Muscle of leg (tissue), 11 donors: ENCODE results near the gene ANK2. TPM values are rescaled to one million over a fixed set of nuclear protein-coding genes. Genes with fewer than 3 reads are reported as not detected.

Experiments used
- DNase-seq: peaks from one replicate; pipeline ENCODE4 v3.0.0; 2013
- H3K27ac ChIP-seq: one replicate; pipeline ENCODE4 v1.5.1; 2013; ENCODE audit warnings: mild to moderate bottlenecking, low read length, control low read depth
- H3K27me3 ChIP-seq: one replicate; pipeline ENCODE4 v1.6.1; 2013; ENCODE audit warnings: low read length; ENCODE audit not compliant: control insufficient read depth, insufficient read depth
- H3K36me3 ChIP-seq: one replicate; pipeline ENCODE4 v1.6.1; 2013; ENCODE audit warnings: low read length; ENCODE audit not compliant: control insufficient read depth, insufficient read depth
- H3K4me1 ChIP-seq: one replicate; pipeline ENCODE4 v1.6.1; 2013; ENCODE audit warnings: low read length; ENCODE audit not compliant: control insufficient read depth, insufficient read depth
- H3K4me3 ChIP-seq: one replicate; pipeline ENCODE4 v1.5.1; 2013; ENCODE audit warnings: low read length, control low read depth
- H3K9me3 ChIP-seq: replicated peaks from 2 replicates; pipeline ENCODE4 v1.6.1; 2013; ENCODE audit warnings: low read depth, low read length; ENCODE audit not compliant: control insufficient read depth
- WGBS: methylation state at CpG from one replicate; pipeline ENCODE4 v1.1.5; 2013; ENCODE audit warnings: missing lambda C conversion rate; ENCODE audit not compliant: insufficient coverage; 5-methylcytosine and 5-hydroxymethylcytosine counted together
- polyA plus RNA-seq, 8 donors: library from polyadenylated mRNA; unstranded; fragments of 120-200 nt; gene quantifications; one replicate each; pipeline versions ENCODE4 v1.2.1 to v1.2.3, GENCODE V29; 2013; ENCODE audit warnings: inconsistent platforms in 1 of 8, low replicate concordance in 1 of 8; ENCODE audit not compliant: insufficient read length in 8 of 8, insufficient read depth in 1 of 8
- total RNA-seq: library from RNA; stranded (reverse); fragments of 120-200 nt; gene quantifications from one replicate; pipeline ENCODE4 v1.2.4, GENCODE V29; 2013

The ANK2 gene
- total and polyA plus RNA-seq, 9 donors: 160 to 285 (median 233) TPM

DNA sequence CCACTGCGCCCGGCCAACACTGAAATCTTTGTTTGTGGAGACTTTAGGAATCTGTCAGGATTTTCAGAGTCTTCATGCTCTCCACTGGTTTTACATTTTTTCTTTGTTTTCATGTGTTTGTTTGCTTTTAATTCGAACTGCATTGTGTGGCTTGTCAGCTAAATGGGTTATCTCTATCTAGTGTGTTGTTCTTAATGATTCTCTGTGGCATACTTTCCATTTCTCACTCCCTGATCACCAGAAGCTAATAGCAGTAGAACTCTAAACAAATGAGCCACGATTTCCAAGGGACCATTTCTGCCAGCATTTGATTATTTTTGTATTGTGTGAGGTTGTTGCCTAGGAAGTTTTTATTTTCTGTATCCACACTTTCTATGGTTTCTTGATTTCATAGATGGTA is 359.7 kb downstream of the ANK2 start:
- H3K4me1 ChIP-seq: peaks cover 12% of the 10 kb centered on the region
- H3K36me3 ChIP-seq: no peaks in the 10 kb centered on the region
- peak; percentile 44 for DNase-seq
- H3K27me3 ChIP-seq: no peaks in the 10 kb centered on the region
- H3K9me3 ChIP-seq: no peaks in the 10 kb centered on the region
- no peak overlapping the region for H3K27ac ChIP-seq
- no CpG with 5 or more reads among the region's 4 CpGs for WGBS
- H3K4me3 ChIP-seq: no peak overlapping the region

DNA sequence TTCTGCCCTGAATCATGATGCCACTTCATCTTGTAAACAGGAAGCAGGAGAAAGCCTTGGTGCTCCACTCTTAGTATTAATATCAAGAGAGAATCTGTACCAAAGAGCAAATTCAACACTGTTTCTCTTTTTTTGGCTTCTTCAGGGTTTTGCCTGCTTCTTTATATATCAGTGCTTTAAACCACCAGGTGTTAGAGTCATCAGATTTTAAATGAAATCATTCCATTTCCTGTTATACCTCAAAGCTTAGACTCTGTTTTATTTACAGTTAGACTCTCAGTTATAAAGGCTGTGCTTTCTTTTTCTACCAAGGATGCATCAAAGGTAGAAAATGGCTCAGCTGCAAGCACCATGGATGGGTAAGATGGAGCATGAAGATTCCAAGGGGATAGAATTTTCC is 361.2 kb downstream of the ANK2 start:
- Histone ChIP-seq H3K27ac (no peak overlapping the region), H3K4me1 (peaks cover 4% of the 10 kb centered on the region), H3K27me3 (no peaks in the 10 kb centered on the region), H3K36me3 (no peaks in the 10 kb centered on the region), H3K4me3 (no peak overlapping the region), H3K9me3 (no peaks in the 10 kb centered on the region)
- peak; percentile 35 for DNase-seq

DNA sequence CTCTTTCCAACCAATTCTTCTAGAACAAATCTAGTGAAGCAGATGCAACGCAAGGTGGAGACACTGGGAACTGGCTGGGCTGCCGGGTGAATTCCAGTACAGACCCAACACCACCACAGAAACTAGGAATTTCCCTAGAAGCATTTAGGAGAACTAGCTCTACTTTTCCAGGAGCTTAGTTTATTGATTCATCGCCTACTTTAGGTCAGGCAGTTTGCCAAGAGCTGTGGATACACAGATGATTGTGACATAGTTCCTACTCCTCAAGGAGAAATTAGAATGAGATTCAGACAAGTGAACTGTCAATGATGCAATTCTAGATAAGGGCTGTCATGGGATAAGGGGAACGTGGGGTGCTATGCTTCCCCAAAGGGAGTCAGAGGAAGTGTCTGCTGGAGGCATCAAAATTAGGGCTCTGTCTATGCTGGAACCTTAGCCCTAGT is 362.1 kb downstream of the ANK2 start:
- H3K4me3 ChIP-seq: no peak overlapping the region
- no peak overlapping the region for H3K27ac ChIP-seq
- peak; percentile 44 for DNase-seq
- no peaks in the 10 kb centered on the region for H3K4me1 ChIP-seq
- no peaks in the 10 kb centered on the region for H3K27me3 ChIP-seq
- H3K36me3 ChIP-seq: no peaks in the 10 kb centered on the region
- no peaks in the 10 kb centered on the region for H3K9me3 ChIP-seq
- WGBS: 43% methylated on average over 3 of the region's 4 CpGs

DNA sequence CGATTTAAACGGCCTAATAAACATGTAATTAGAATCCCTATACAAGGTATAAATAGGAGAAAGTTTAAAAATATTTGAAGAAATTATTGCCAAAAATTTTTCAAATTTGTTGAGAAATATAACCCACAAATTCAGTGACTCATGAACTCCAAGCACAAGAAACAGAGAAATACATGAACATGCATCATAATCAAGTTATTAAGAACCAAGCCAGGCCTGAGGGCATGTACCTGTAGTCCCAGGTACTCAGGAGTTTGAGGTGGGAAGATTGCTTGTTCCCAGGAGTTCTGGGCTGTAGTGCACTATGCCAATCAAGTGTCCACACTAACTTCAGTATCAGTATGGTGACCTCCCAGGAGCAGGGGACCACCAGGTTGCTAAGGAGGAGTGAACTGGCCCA is 370.2 kb downstream of the ANK2 start:
- WGBS: no CpG with 5 or more reads among the region's 2 CpGs
- Histone ChIP-seq H3K4me3 (no peak overlapping the region), H3K27me3 (no peaks in the 10 kb centered on the region)

DNA sequence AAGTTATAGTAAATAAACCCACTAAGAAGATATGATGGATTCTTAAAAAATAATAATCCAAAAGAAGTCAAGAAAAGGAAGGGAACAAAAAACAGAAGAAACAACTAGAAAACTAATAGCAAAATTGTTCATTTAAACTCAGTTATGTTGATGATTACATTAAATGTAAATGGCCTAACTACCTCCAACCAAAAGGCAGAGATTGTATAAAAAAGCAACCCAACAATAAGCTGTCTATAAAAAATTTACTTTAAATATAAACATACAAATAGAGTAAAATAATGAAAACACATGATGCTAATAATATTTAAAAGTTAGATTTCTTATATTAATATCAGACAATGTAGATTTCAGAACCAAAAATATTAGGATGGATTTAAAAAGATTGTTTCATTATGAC is 371.5 kb downstream of the ANK2 start:
- Histone ChIP-seq H3K36me3 (no peaks in the 10 kb centered on the region), H3K27ac (no peak overlapping the region), H3K9me3 (peaks cover 4% of the 10 kb centered on the region), H3K4me1 (no peaks in the 10 kb centered on the region), H3K27me3 (no peaks in the 10 kb centered on the region), H3K4me3 (no peak overlapping the region)
- no peak for DNase-seq

More for the DNA sequence above, 370.2 kb downstream of the ANK2 start:
- H3K36me3 ChIP-seq: no peaks in the 10 kb centered on the region
- peaks cover 4% of the 10 kb centered on the region for H3K9me3 ChIP-seq
- DNase-seq: no peak
- H3K4me1 ChIP-seq: no peaks in the 10 kb centered on the region
- no peak overlapping the region for H3K27ac ChIP-seq

DNA sequence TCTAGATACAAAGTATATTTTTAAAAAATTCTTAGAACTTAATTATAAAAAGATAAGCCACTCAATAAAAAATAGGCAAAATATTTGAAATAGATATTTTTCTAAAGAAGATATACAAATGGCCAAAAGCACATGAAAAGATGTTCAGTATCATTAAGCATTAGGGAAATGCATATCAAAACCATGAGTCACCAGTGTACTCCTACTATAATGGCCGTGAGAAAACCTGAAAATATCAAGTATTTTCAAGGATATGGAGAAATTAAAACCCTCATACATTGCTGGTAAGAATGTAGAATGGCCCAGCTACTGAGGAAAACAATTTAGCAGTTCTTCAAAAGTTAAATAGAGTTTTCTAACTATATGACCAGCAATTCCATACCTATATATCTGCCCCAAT is 374.2 kb downstream of the ANK2 start:
- Histone ChIP-seq H3K4me1 (no peaks in the 10 kb centered on the region), H3K27ac (no peak overlapping the region), H3K9me3 (peaks cover 4% of the 10 kb centered on the region), H3K36me3 (no peaks in the 10 kb centered on the region), H3K27me3 (no peaks in the 10 kb centered on the region), H3K4me3 (no peak overlapping the region)
- no peak for DNase-seq
- WGBS: no CpG with 5 or more reads among the region's 1 CpG

DNA sequence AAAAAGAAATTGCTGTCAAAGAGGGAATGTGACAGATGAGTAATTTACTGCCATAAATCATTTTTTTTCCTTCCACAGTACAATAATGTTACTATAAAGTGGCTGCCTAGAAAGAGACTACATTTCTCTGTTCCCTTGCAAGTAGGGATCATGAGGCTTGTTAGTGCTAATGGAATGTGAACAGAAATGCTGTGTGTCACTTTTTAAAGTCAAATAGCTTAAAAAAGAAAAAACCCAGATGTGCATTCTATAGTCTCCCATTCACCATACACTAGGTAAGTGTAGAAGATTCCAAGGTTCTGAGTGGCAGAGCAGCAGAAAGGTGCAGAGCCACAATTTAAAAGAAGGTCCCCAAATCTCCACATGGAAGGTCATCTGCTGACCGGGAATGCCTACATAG is 383.7 kb downstream of the ANK2 start:
- Histone ChIP-seq H3K27ac (no peak overlapping the region), H3K4me1 (peaks cover 12% of the 10 kb centered on the region), H3K36me3 (no peaks in the 10 kb centered on the region), H3K9me3 (peaks cover 5% of the 10 kb centered on the region), H3K4me3 (no peak overlapping the region), H3K27me3 (no peaks in the 10 kb centered on the region)
- WGBS: no CpG with 5 or more reads among the region's 1 CpG
- no peak for DNase-seq
